ENCODE measurements around the gene TRIM33.
"Not testable (repeated sequence)": the region's sequence is repeated elsewhere in the genome, so short reads cannot be mapped to it uniquely, and the experiment has no call there.

- TF ChIP-seq EZH2, EZH2phosphoT487, CTCF (IDR thresholded peaks at IDR 0.05): not testable (repeated sequence)
Observed at GRCh38 chr1:114479636-114480035, 31.4 kb downstream of the TRIM33 start.

Measured in neural progenitor cell (in vitro differentiated cells).